Neural cell (in vitro differentiated cells): ENCODE measurements around the gene LSM5. TPM values are rescaled to one million over a fixed set of nuclear protein-coding genes. Genes with fewer than 3 reads are reported as not detected.

Experiments
- H2AFZ ChIP-seq: fragments of 200-600, 300-800 bp; sonication (generic), shearing (Covaris generic); 2 replicates; pipeline ENCODE4 v1.6.0; 2014; ENCODE audit warnings: low read depth, mild to moderate bottlenecking, antibody characterized with exemption, low read length, moderate library complexity
- H3F3A ChIP-seq: fragments of 200-600 bp; shearing (Covaris generic); 2 replicates; pipeline ENCODE4 v1.6.1; 2016; ENCODE audit warnings: mild to moderate bottlenecking, moderate library complexity, mixed read lengths, antibody characterized with exemption, low read length; ENCODE audit not compliant: insufficient read depth, poor library complexity, severe bottlenecking
- H3K27ac ChIP-seq: fragments of 200-600, 300-800 bp; sonication (generic), shearing (Covaris generic); 2 replicates; pipeline ENCODE4 v1.5.1; 2014; ENCODE audit warnings: mild to moderate bottlenecking, low read length, moderate library complexity
- H3K27me3 ChIP-seq: fragments of 300-800, 200-600 bp; sonication (generic), shearing (Covaris generic); 2 replicates; pipeline ENCODE4 v1.6.0; 2014; ENCODE audit warnings: mild to moderate bottlenecking, low read depth, low read length, moderate library complexity; ENCODE audit not compliant: insufficient read depth
- H3K36me3 ChIP-seq: fragments of 300-800, 200-600 bp; sonication (generic), shearing (Covaris generic); 2 replicates; pipeline ENCODE4 v1.5.1; 2014; ENCODE audit warnings: mild to moderate bottlenecking, antibody characterized with exemption, low read length, moderate library complexity; ENCODE audit not compliant: insufficient read depth
- H3K4me2 ChIP-seq: fragments of 300-800, 200-600 bp; sonication (generic), shearing (Covaris generic); 2 replicates; pipeline ENCODE4 v1.6.0; 2014; ENCODE audit warnings: mild to moderate bottlenecking, low read length
- H3K4me3 ChIP-seq: fragments of 300-800, 200-600 bp; sonication (generic), shearing (Covaris generic); 2 replicates; pipeline ENCODE4 v1.5.1; 2014; ENCODE audit warnings: mild to moderate bottlenecking, low read length, moderate library complexity
- H3K79me2 ChIP-seq: fragments of 200-600 bp; shearing (Covaris generic); replicated peaks from 2 replicates; pipeline ENCODE4 v1.6.0; 2014; ENCODE audit warnings: mild to moderate bottlenecking, low read length, moderate library complexity; ENCODE audit not compliant: insufficient read depth
- H3K9ac ChIP-seq: fragments of 300-800, 200-600 bp; sonication (generic), shearing (Covaris generic); 2 replicates; pipeline ENCODE4 v1.6.1; 2016; ENCODE audit warnings: mild to moderate bottlenecking, low read length, mixed read lengths
- H3K9me2 ChIP-seq: fragments of 200-600 bp; shearing (Covaris generic); 2 replicates; pipeline ENCODE4 v1.6.1; 2016; ENCODE audit warnings: mild to moderate bottlenecking, low read length, mixed read lengths; ENCODE audit not compliant: insufficient read depth
- H3K9me3 ChIP-seq: fragments of 200-600, 300-800 bp; sonication (generic), shearing (Covaris generic); 2 replicates; pipeline ENCODE4 v1.6.1; 2016; ENCODE audit warnings: mild to moderate bottlenecking, mixed run types, low read length, moderate library complexity, mixed read lengths
- H4K20me1 ChIP-seq: fragments of 200-600 bp; shearing (Covaris generic); 2 replicates; pipeline ENCODE4 v1.6.1; 2016; ENCODE audit warnings: mild to moderate bottlenecking, mixed run types; ENCODE audit not compliant: insufficient read depth
- EP300 ChIP-seq: fragments of 450-650 bp; conservative IDR thresholded peaks from 2 replicates; pipeline ENCODE4 v1.6.1; 2014; ENCODE audit warnings: antibody characterized with exemption, mild to moderate bottlenecking, moderate library complexity; ENCODE audit not compliant: poor library complexity, severe bottlenecking
- EZH2 ChIP-seq: fragments of 200-600, 300-800 bp; shearing (Covaris generic), sonication (generic); IDR thresholded peaks from 2 replicates; pipeline ENCODE4 v1.6.1; 2014; ENCODE audit warnings: antibody characterized with exemption, low read length, borderline replicate concordance, mild to moderate bottlenecking; ENCODE audit not compliant: insufficient read depth, poor library complexity, severe bottlenecking
- MXI1 ChIP-seq: fragments of 450-650 bp; conservative IDR thresholded peaks from 2 replicates; pipeline ENCODE4 v1.6.1; 2014; ENCODE audit warnings: antibody characterized with exemption, mild to moderate bottlenecking; ENCODE audit not compliant: poor library complexity, severe bottlenecking
- POLR2AphosphoS5 ChIP-seq: IDR thresholded peaks from 2 replicates; pipeline ENCODE4 v1.6.1; 2012
- RAD21 ChIP-seq: fragments of 450-650 bp; conservative IDR thresholded peaks from 2 replicates; pipeline ENCODE4 v1.6.1; 2014; ENCODE audit warnings: antibody characterized with exemption, mild to moderate bottlenecking, moderate library complexity
- SMC3 ChIP-seq: fragments of 450-650 bp; conservative IDR thresholded peaks from 2 replicates; pipeline ENCODE4 v1.6.1; 2014; ENCODE audit warnings: antibody characterized with exemption, mild to moderate bottlenecking, moderate library complexity; ENCODE audit not compliant: poor library complexity
- TAF1 ChIP-seq: IDR thresholded peaks from 2 replicates; pipeline ENCODE4 v1.6.1; 2012; ENCODE audit warnings: low read depth
- polyA plus RNA-seq: library from polyadenylated mRNA; depleted of rRNA; stranded (reverse); fragments of >200 nt; gene quantifications from 2 replicates; pipeline ENCODE4 v1.2.3, GENCODE V29; 2014
- TF ChIP-seq, protein P1 (sequence below): IDR thresholded peaks from 2 replicates; pipeline ENCODE4 v1.6.1; 2012; ENCODE audit warnings: borderline replicate concordance
- TF ChIP-seq, protein P2 (sequence below): fragments of 450-650 bp; IDR thresholded peaks from 2 replicates; pipeline ENCODE4 v1.5.1; 2014; ENCODE audit warnings: antibody characterized with exemption, mild to moderate bottlenecking, moderate library complexity; ENCODE audit not compliant: poor library complexity, severe bottlenecking

LSM5 gene
- polyA plus RNA-seq, 1 donor from 2014 or later: 100 TPM

GRCh38 chr7:32477649-32477980 lies 12.6 kb downstream of the LSM5 start:
- Histone ChIP-seq H3K27ac (no peak overlapping the region), H4K20me1 (no peaks in the 10 kb centered on the region), H3K36me3 (no peaks in the 10 kb centered on the region), H3F3A (no peaks in the 10 kb centered on the region), H2AFZ (no peak overlapping the region), H3K27me3 (no peaks in the 10 kb centered on the region), H3K4me2 (no peak overlapping the region), H3K79me2 (no peaks in the 10 kb centered on the region), H3K9me3 (no peaks in the 10 kb centered on the region), H3K9me2 (no peaks in the 10 kb centered on the region), H3K9ac (no peak overlapping the region), H3K4me3 (no peak overlapping the region)
- TF ChIP-seq, protein P1, sequence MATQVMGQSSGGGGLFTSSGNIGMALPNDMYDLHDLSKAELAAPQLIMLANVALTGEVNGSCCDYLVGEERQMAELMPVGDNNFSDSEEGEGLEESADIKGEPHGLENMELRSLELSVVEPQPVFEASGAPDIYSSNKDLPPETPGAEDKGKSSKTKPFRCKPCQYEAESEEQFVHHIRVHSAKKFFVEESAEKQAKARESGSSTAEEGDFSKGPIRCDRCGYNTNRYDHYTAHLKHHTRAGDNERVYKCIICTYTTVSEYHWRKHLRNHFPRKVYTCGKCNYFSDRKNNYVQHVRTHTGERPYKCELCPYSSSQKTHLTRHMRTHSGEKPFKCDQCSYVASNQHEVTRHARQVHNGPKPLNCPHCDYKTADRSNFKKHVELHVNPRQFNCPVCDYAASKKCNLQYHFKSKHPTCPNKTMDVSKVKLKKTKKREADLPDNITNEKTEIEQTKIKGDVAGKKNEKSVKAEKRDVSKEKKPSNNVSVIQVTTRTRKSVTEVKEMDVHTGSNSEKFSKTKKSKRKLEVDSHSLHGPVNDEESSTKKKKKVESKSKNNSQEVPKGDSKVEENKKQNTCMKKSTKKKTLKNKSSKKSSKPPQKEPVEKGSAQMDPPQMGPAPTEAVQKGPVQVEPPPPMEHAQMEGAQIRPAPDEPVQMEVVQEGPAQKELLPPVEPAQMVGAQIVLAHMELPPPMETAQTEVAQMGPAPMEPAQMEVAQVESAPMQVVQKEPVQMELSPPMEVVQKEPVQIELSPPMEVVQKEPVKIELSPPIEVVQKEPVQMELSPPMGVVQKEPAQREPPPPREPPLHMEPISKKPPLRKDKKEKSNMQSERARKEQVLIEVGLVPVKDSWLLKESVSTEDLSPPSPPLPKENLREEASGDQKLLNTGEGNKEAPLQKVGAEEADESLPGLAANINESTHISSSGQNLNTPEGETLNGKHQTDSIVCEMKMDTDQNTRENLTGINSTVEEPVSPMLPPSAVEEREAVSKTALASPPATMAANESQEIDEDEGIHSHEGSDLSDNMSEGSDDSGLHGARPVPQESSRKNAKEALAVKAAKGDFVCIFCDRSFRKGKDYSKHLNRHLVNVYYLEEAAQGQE: no peak
- no peak for TF ChIP-seq TAF1
- no peak for TF ChIP-seq RAD21
- no peak for TF ChIP-seq EZH2
- TF ChIP-seq MXI1: no peak
- TF ChIP-seq POLR2AphosphoS5: no peak
- TF ChIP-seq SMC3: no peak
- TF ChIP-seq EP300: no peak
- TF ChIP-seq, protein P2, sequence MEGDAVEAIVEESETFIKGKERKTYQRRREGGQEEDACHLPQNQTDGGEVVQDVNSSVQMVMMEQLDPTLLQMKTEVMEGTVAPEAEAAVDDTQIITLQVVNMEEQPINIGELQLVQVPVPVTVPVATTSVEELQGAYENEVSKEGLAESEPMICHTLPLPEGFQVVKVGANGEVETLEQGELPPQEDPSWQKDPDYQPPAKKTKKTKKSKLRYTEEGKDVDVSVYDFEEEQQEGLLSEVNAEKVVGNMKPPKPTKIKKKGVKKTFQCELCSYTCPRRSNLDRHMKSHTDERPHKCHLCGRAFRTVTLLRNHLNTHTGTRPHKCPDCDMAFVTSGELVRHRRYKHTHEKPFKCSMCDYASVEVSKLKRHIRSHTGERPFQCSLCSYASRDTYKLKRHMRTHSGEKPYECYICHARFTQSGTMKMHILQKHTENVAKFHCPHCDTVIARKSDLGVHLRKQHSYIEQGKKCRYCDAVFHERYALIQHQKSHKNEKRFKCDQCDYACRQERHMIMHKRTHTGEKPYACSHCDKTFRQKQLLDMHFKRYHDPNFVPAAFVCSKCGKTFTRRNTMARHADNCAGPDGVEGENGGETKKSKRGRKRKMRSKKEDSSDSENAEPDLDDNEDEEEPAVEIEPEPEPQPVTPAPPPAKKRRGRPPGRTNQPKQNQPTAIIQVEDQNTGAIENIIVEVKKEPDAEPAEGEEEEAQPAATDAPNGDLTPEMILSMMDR: no peak

- Histone ChIP-seq H3K79me2 (no peaks in the 10 kb centered on the region), H3K4me2 (no peak overlapping the region), H4K20me1 (no peaks in the 10 kb centered on the region), H3F3A (no peaks in the 10 kb centered on the region), H3K4me3 (no peak overlapping the region), H2AFZ (no peak overlapping the region), H3K9ac (no peak overlapping the region), H3K27ac (no peak overlapping the region), H3K9me3 (no peaks in the 10 kb centered on the region), H3K27me3 (no peaks in the 10 kb centered on the region), H3K36me3 (no peaks in the 10 kb centered on the region), H3K9me2 (no peaks in the 10 kb centered on the region)
- TF ChIP-seq EP300 (no peak), POLR2AphosphoS5 (no peak)
These were observed 13.1 kb downstream of the LSM5 start for GRCh38 chr7:32476816-32477648.
